RWPE1 (cell line): Measurements from ENCODE around the gene COPG1.
"Not testable (repeated sequence)": the region's sequence is repeated elsewhere in the genome, so short reads cannot be mapped to it uniquely, and the experiment has no call there.

ENCODE experiments used
- CTCF ChIA-PET: fragments of 350-600 bp; sonication (Branson Sonifier 250); formaldehyde crosslinking; extraction: SDS; loops from one replicate; lab custom pipeline; 2021; lab: Yijun Ruan, JAX
- POLR2A ChIA-PET: fragments of 400-600 bp; formaldehyde crosslinking; extraction: SDS; loops from one replicate; lab custom pipeline; 2020; ENCODE audit warnings: antibody characterized with exemption; ENCODE audit not compliant: low non-redundant PET; lab: Yijun Ruan, JAX
- DNase-seq: peaks from one replicate; pipeline ENCODE4 v3.0.0; 2012; ENCODE audit warnings: low spot score
- H3K27ac ChIP-seq: fragments of 450-650 bp; 2 replicates; pipeline ENCODE4 v1.5.1; 2017
- CTCF ChIP-seq: fragments of 450-650 bp; conservative IDR thresholded peaks from 2 replicates; pipeline ENCODE4 v1.5.1; 2017; ENCODE audit warnings: low read depth, mild to moderate bottlenecking

COPG1 gene

GRCh38 chr3:129213238-129213637, 36.2 kb upstream of the COPG1 start:
- H3K27ac ChIP-seq: no peak overlapping the region
- ChIA-PET POLR2A (no interaction called here), CTCF (interaction anchor here (0.7 kb wide), 1 partner anchor 19 kb away, joined by 3 read pairs; no protein-coding TSS in a partner anchor)
- DNase-seq: no peak
- TF ChIP-seq CTCF: no peak

GRCh38 chr3:129218742-129219141, 30.7 kb upstream of the COPG1 start:
- POLR2A ChIA-PET: no interaction called here
- no peak for DNase-seq
- no peak overlapping the region; the same call in 1 of the 2 replicates for H3K27ac ChIP-seq
- CTCF ChIA-PET: no interaction called here
- no peak for TF ChIP-seq CTCF

- H3K27ac ChIP-seq: peak overlapping the region; percentile 89
- not testable (repeated sequence) for DNase-seq
- ChIA-PET CTCF (interaction anchor here (0.6 kb wide), 1 partner anchor 420 kb away, joined by 4 read pairs; no protein-coding TSS in a partner anchor), POLR2A (interaction anchor here (0.6 to 1.3 kb wide), 3 partner anchors 38 to 328 kb away, joined by 3 to 7 read pairs (median 4); partner anchors contain the start of gene CNBP)
Observed at GRCh38 chr3:129224387-129224786, 25.0 kb upstream of the COPG1 start.

GRCh38 chr3:129224984-129225393, 24.4 kb upstream of the COPG1 start:
- peak overlapping the region; percentile 89 for H3K27ac ChIP-seq
- ChIA-PET POLR2A (interaction anchor here (1.2 to 1.3 kb wide), 2 partner anchors 39 to 41 kb away, joined by 4 to 7 read pairs; partner anchors contain the start of gene CNBP), CTCF (interaction anchor here (0.7 to 0.8 kb wide), 2 partner anchors 14 to 1899 kb away, joined by 4 read pairs; no protein-coding TSS in a partner anchor)
- TF ChIP-seq CTCF: no peak
- peak; percentile 45 for DNase-seq

GRCh38 chr3:129226374-129226773, 23.0 kb upstream of the COPG1 start:
- CTCF ChIA-PET: interaction anchor here (0.7 kb wide), 1 partner anchor 56 kb away, joined by 3 read pairs; no protein-coding TSS in a partner anchor
- DNase-seq: peak; percentile 82
- TF ChIP-seq CTCF: no peak
- POLR2A ChIA-PET: no interaction called here
- peak overlapping the region; percentile 89 for H3K27ac ChIP-seq

GRCh38 chr3:129228891-129229585, 20.4 kb upstream of the COPG1 start:
- peak overlapping the region; percentile 92 for H3K27ac ChIP-seq
- POLR2A ChIA-PET: no interaction called here
- peak; percentile 50 for DNase-seq

More at GRCh38 chr3:129228891-129229585, 20.4 kb upstream of the COPG1 start:
- TF ChIP-seq CTCF: no peak
- CTCF ChIA-PET: interaction anchor here (0.5 to 0.8 kb wide), 3 partner anchors 12 to 38 kb away, joined by 3 read pairs; no protein-coding TSS in a partner anchor
